GM21619 (cell line): ENCODE results near the gene DOCK2.

ENCODE experiments used
- ATAC-seq: cut with Tn5 transposase; IDR thresholded peaks from one replicate; pipeline ENCODE4 v1.9.1; 2021; ENCODE audit not compliant: unreplicated experiment

Gene DOCK2

GRCh38 chr5:170020423-170020822 lies 383.3 kb downstream of the DOCK2 start:
- no peak for ATAC-seq

GRCh38 chr5:170021506-170021905 lies 384.4 kb downstream of the DOCK2 start:
- ATAC-seq = no peak

- ATAC-seq = no peak
Observed at GRCh38 chr5:170025853-170026252, 388.8 kb downstream of the DOCK2 start.

- ATAC-seq = no peak
Observed at GRCh38 chr5:170028124-170028523, 391.0 kb downstream of the DOCK2 start.

GRCh38 chr5:170034231-170034630 lies 397.2 kb downstream of the DOCK2 start:
- no peak for ATAC-seq

- no peak for ATAC-seq
Observed at GRCh38 chr5:170038241-170038640, 401.2 kb downstream of the DOCK2 start.

- ATAC-seq = no peak
Observed at GRCh38 chr5:170039830-170040229, 402.8 kb downstream of the DOCK2 start.

GRCh38 chr5:170046241-170046640 lies 409.2 kb downstream of the DOCK2 start:
- ATAC-seq = no peak

GRCh38 chr5:170049713-170050112 lies 412.6 kb downstream of the DOCK2 start:
- ATAC-seq = no peak

GRCh38 chr5:170053896-170054295 lies 416.8 kb downstream of the DOCK2 start:
- ATAC-seq = no peak

GRCh38 chr5:170055606-170056005 lies 418.5 kb downstream of the DOCK2 start:
- no peak for ATAC-seq

GRCh38 chr5:170056561-170057267 lies 419.6 kb downstream of the DOCK2 start:
- ATAC-seq = no peak

- no peak for ATAC-seq
Observed at GRCh38 chr5:170057311-170057710, 420.2 kb downstream of the DOCK2 start.

GRCh38 chr5:170059221-170059620 lies 422.1 kb downstream of the DOCK2 start:
- no peak for ATAC-seq

GRCh38 chr5:170067152-170067551 lies 430.1 kb downstream of the DOCK2 start:
- ATAC-seq = peak; percentile 55

GRCh38 chr5:170067574-170068170 lies 430.6 kb downstream of the DOCK2 start:
- peak; percentile 2 for ATAC-seq

- no peak for ATAC-seq
Observed at GRCh38 chr5:170069512-170069911, 432.4 kb downstream of the DOCK2 start.

GRCh38 chr5:170070556-170071412 lies 433.7 kb downstream of the DOCK2 start:
- ATAC-seq = no peak

- ATAC-seq = no peak
Observed at GRCh38 chr5:170071748-170072147, 434.7 kb downstream of the DOCK2 start.

- ATAC-seq = no peak
Observed at GRCh38 chr5:170075696-170076095, 438.6 kb downstream of the DOCK2 start.

GRCh38 chr5:170076211-170076610 lies 439.1 kb downstream of the DOCK2 start:
- ATAC-seq = no peak

GRCh38 chr5:170076739-170077138 lies 439.7 kb downstream of the DOCK2 start:
- ATAC-seq = no peak
